ENCODE results near the gene RPS6KA2. TPM values are rescaled to one million over a fixed set of nuclear protein-coding genes. Genes with fewer than 3 reads are reported as not detected.

The RPS6KA2 gene
- total RNA-seq, 1 experiment from 2014 or later: 4.1 TPM

- H3K4me1 ChIP-seq (ENCODE audit: control insufficient read depth, insufficient read depth, low read length): no peaks in the 10 kb centered on the region
- intact Hi-C loops (cut with micrococcal nuclease; ENCODE audit: unreplicated experiment) (no loop called here), in situ Hi-C loops (cut with HindIII; ENCODE audit: low pct_unique_long_range_greater_than_20kb, low sequenced_read_pairs) (no loop called here)
- no peak overlapping the region for H3K27ac ChIP-seq (ENCODE audit: low read length)
- CTCF ChIA-PET: no interaction called here
- TF ChIP-seq TCF7L2 (IDR thresholded peaks at IDR 0.05; ENCODE audit: low read depth, low read length) (no peak), SIN3A (IDR thresholded peaks at IDR 0.05; ENCODE audit: borderline replicate concordance, insufficient read depth, low read depth, low read length) (no peak), POLR2AphosphoS5 (IDR thresholded peaks at IDR 0.05; ENCODE audit: low read depth, low read length) (no peak), REST (IDR thresholded peaks at IDR 0.05; ENCODE audit: insufficient read depth in 1 of 2, low read depth in 2 of 2, low read length in 1 of 2) (no peak)
- TF ChIP-seq, protein P1, sequence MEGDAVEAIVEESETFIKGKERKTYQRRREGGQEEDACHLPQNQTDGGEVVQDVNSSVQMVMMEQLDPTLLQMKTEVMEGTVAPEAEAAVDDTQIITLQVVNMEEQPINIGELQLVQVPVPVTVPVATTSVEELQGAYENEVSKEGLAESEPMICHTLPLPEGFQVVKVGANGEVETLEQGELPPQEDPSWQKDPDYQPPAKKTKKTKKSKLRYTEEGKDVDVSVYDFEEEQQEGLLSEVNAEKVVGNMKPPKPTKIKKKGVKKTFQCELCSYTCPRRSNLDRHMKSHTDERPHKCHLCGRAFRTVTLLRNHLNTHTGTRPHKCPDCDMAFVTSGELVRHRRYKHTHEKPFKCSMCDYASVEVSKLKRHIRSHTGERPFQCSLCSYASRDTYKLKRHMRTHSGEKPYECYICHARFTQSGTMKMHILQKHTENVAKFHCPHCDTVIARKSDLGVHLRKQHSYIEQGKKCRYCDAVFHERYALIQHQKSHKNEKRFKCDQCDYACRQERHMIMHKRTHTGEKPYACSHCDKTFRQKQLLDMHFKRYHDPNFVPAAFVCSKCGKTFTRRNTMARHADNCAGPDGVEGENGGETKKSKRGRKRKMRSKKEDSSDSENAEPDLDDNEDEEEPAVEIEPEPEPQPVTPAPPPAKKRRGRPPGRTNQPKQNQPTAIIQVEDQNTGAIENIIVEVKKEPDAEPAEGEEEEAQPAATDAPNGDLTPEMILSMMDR (IDR thresholded peaks at IDR 0.05): no peak
- DNase-seq (ENCODE audit: low read depth, low spot score) (no peak), ATAC-seq (no peak)
- no peaks in the 10 kb centered on the region for H3K36me3 ChIP-seq (ENCODE audit: control insufficient read depth, insufficient read depth, low read length)
- POLR2A ChIA-PET: no interaction called here
- BruUV-seq (replicated peaks): no TSS peak
- no peaks in the 10 kb centered on the region; the same call in 1 of the 2 replicates for H3K27me3 ChIP-seq (ENCODE audit: control insufficient read depth, insufficient read depth, low read length)
- H3K9me3 ChIP-seq (ENCODE audit: control insufficient read depth, insufficient read depth, low read depth, low read length): no peaks in the 10 kb centered on the region
- no peak overlapping the region for H3K4me3 ChIP-seq (ENCODE audit: low read depth in 2 of 2, low read length in 2 of 2)
These were observed 31.8 kb downstream of the RPS6KA2 start for GRCh38 chr6:166595061-166595780.

- in situ Hi-C loops (cut with HindIII; ENCODE audit: low pct_unique_long_range_greater_than_20kb, low sequenced_read_pairs): no loop called here
- Histone ChIP-seq H3K4me3 (ENCODE audit: low read depth in 2 of 2, low read length in 2 of 2) (no peak overlapping the region), H3K27ac (ENCODE audit: low read length) (no peak overlapping the region), H3K27me3 (ENCODE audit: control insufficient read depth, insufficient read depth, low read length) (no peaks in the 10 kb centered on the region; the same call in 1 of the 2 replicates), H3K4me1 (ENCODE audit: control insufficient read depth, insufficient read depth, low read length) (no peaks in the 10 kb centered on the region), H3K36me3 (ENCODE audit: control insufficient read depth, insufficient read depth, low read length) (no peaks in the 10 kb centered on the region), H3K9me3 (ENCODE audit: control insufficient read depth, insufficient read depth, low read depth, low read length) (no peaks in the 10 kb centered on the region)
- BruUV-seq (replicated peaks): no TSS peak
- intact Hi-C loops (cut with micrococcal nuclease; ENCODE audit: unreplicated experiment): no loop called here
- ATAC-seq (no peak), DNase-seq (ENCODE audit: low read depth, low spot score) (no peak)
- TF ChIP-seq POLR2AphosphoS5 (IDR thresholded peaks at IDR 0.05; ENCODE audit: low read depth, low read length): no peak
- TF ChIP-seq REST (IDR thresholded peaks at IDR 0.05; ENCODE audit: insufficient read depth in 1 of 2, low read depth in 2 of 2, low read length in 1 of 2): no peak
- TF ChIP-seq, protein P1 (IDR thresholded peaks at IDR 0.05): no peak
- TF ChIP-seq SIN3A (IDR thresholded peaks at IDR 0.05; ENCODE audit: borderline replicate concordance, insufficient read depth, low read depth, low read length): no peak
- TF ChIP-seq TCF7L2 (IDR thresholded peaks at IDR 0.05; ENCODE audit: low read depth, low read length): no peak
- CTCF ChIA-PET: no interaction called here
- POLR2A ChIA-PET: no interaction called here
These were observed 34.2 kb downstream of the RPS6KA2 start for GRCh38 chr6:166592821-166593220.

All from Panc1 (cell line).